22Rv1 (cell line): ENCODE results near the gene GCLC.

Experiments
- ZFX ChIP-seq: fragments of 450-650 bp; IDR thresholded peaks from 2 replicates; pipeline ENCODE4 v1.6.1; 2017; ENCODE audit warnings: antibody characterized with exemption, borderline replicate concordance
- TF ChIP-seq, protein P1 (sequence below): fragments of 450-650 bp; IDR thresholded peaks from 2 replicates; pipeline ENCODE4 v1.5.1; 2017; ENCODE audit warnings: mild to moderate bottlenecking

GRCh38 chr6:53479871-53480270 is 65.0 kb downstream of the GCLC start:
- TF ChIP-seq, protein P1, sequence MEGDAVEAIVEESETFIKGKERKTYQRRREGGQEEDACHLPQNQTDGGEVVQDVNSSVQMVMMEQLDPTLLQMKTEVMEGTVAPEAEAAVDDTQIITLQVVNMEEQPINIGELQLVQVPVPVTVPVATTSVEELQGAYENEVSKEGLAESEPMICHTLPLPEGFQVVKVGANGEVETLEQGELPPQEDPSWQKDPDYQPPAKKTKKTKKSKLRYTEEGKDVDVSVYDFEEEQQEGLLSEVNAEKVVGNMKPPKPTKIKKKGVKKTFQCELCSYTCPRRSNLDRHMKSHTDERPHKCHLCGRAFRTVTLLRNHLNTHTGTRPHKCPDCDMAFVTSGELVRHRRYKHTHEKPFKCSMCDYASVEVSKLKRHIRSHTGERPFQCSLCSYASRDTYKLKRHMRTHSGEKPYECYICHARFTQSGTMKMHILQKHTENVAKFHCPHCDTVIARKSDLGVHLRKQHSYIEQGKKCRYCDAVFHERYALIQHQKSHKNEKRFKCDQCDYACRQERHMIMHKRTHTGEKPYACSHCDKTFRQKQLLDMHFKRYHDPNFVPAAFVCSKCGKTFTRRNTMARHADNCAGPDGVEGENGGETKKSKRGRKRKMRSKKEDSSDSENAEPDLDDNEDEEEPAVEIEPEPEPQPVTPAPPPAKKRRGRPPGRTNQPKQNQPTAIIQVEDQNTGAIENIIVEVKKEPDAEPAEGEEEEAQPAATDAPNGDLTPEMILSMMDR: no peak
- no peak for TF ChIP-seq ZFX
